Stimulated activated CD4-positive, alpha-beta T cell treated with anti-CD3 and anti-CD28 coated beads, Interleukin-4, amount 100 ng/mL, for 24 hours (primary cell): ENCODE data around the gene PAX7.
"Not testable (repeated sequence)": the region's sequence is repeated elsewhere in the genome, so short reads cannot be mapped to it uniquely, and the experiment has no call there.

Experiments used
- DNase-seq: peaks from one replicate; pipeline ENCODE4 v3.0.0-alpha.2; 2020

Gene PAX7

GRCh38 chr1:18666317-18666920 lies 35.8 kb downstream of the PAX7 start:
- no peak for DNase-seq

GRCh38 chr1:18667333-18667732 lies 36.7 kb downstream of the PAX7 start:
- no peak for DNase-seq

GRCh38 chr1:18668046-18668445 lies 37.4 kb downstream of the PAX7 start:
- DNase-seq = no peak

GRCh38 chr1:18668750-18669404 lies 38.2 kb downstream of the PAX7 start:
- DNase-seq = no peak

- DNase-seq = no peak
Measured at GRCh38 chr1:18670121-18670867, 39.6 kb downstream of the PAX7 start.

- no peak for DNase-seq
Measured at GRCh38 chr1:18670868-18671225, 40.2 kb downstream of the PAX7 start.

- no peak for DNase-seq
Measured at GRCh38 chr1:18673976-18674375, 43.3 kb downstream of the PAX7 start.

- no peak for DNase-seq
Measured at GRCh38 chr1:18676332-18676781, 45.7 kb downstream of the PAX7 start.

- no peak for DNase-seq
Measured at GRCh38 chr1:18681423-18681835, 50.8 kb downstream of the PAX7 start.

GRCh38 chr1:18682375-18682774 lies 51.7 kb downstream of the PAX7 start:
- DNase-seq = no peak

- no peak for DNase-seq
Measured at GRCh38 chr1:18684303-18684702, 53.7 kb downstream of the PAX7 start.

- no peak for DNase-seq
Measured at GRCh38 chr1:18686540-18686939, 55.9 kb downstream of the PAX7 start.

GRCh38 chr1:18687273-18687672 lies 56.6 kb downstream of the PAX7 start:
- DNase-seq = no peak

GRCh38 chr1:18691648-18692047 lies 61.0 kb downstream of the PAX7 start:
- DNase-seq = no peak

GRCh38 chr1:18693256-18694098 lies 62.8 kb downstream of the PAX7 start:
- DNase-seq = no peak

GRCh38 chr1:18694289-18694688 lies 63.6 kb downstream of the PAX7 start:
- not testable (repeated sequence) for DNase-seq

GRCh38 chr1:18697541-18697940 lies 66.9 kb downstream of the PAX7 start:
- DNase-seq = no peak

GRCh38 chr1:18700530-18700929 lies 69.9 kb downstream of the PAX7 start:
- DNase-seq = no peak

GRCh38 chr1:18701183-18701582 lies 70.5 kb downstream of the PAX7 start:
- DNase-seq = no peak

GRCh38 chr1:18703041-18703621 lies 72.5 kb downstream of the PAX7 start:
- DNase-seq = no peak

GRCh38 chr1:18705811-18706210 lies 75.2 kb downstream of the PAX7 start:
- DNase-seq = no peak

GRCh38 chr1:18707696-18708257 lies 77.1 kb downstream of the PAX7 start:
- DNase-seq = no peak

- DNase-seq = no peak
Measured at GRCh38 chr1:18710002-18710401, 79.4 kb downstream of the PAX7 start.
